Glutamatergic neuron (in vitro differentiated cells): ENCODE data around the gene VWA7. TPM values are rescaled to one million over a fixed set of nuclear protein-coding genes. Genes with fewer than 3 reads are reported as not detected.

Experiments used
- DNase-seq: peaks from one replicate; pipeline ENCODE4 v3.0.0; 2022
- H3K27ac Mint-ChIP-seq: one replicate; pipeline ENCODE4 v1.8.0; 2020; ENCODE audit warnings: mild to moderate bottlenecking, mixed read lengths, inconsistent platforms; ENCODE audit not compliant: unreplicated experiment
- H3K27me3 Mint-ChIP-seq: one replicate; pipeline ENCODE4 v1.8.0; 2020; ENCODE audit warnings: mild to moderate bottlenecking, moderate library complexity, mixed read lengths, inconsistent platforms; ENCODE audit not compliant: unreplicated experiment
- H3K36me3 Mint-ChIP-seq: one replicate; pipeline ENCODE4 v1.8.0; 2020; ENCODE audit warnings: mild to moderate bottlenecking, mixed read lengths, inconsistent platforms; ENCODE audit not compliant: unreplicated experiment
- H3K4me1 Mint-ChIP-seq: one replicate; pipeline ENCODE4 v1.8.0; 2020; ENCODE audit warnings: mild to moderate bottlenecking, low read depth, mixed read lengths, inconsistent platforms; ENCODE audit not compliant: unreplicated experiment
- H3K4me3 Mint-ChIP-seq: one replicate; pipeline ENCODE4 v1.8.0; 2020; ENCODE audit warnings: mild to moderate bottlenecking, mixed read lengths, inconsistent platforms; ENCODE audit not compliant: unreplicated experiment
- H3K9me3 Mint-ChIP-seq: one replicate; pipeline ENCODE4 v1.8.0; 2020; ENCODE audit warnings: mild to moderate bottlenecking, moderate library complexity, mixed read lengths, inconsistent platforms; ENCODE audit not compliant: unreplicated experiment
- CTCF ChIP-seq: fragments of 200-600 bp; sonication (generic); IDR thresholded peaks from one replicate; pipeline ENCODE4 v1.5.0; 2021; ENCODE audit not compliant: partially characterized antibody, unreplicated experiment
- total RNA-seq: library from RNA; stranded (reverse); fragmentation: NEBNext Ultra II Directional; extraction: Animal tissue kit (Norgen Biotek cat#: 25700); gene quantifications from one replicate; pipeline ENCODE4 v1.2.1, GENCODE V29; 2021; ENCODE audit not compliant: unreplicated experiment

The VWA7 gene
- total RNA-seq, 1 donor from 2014 or later: 3.2 TPM

GRCh38 chr6:31736021-31736767, 40.9 kb downstream of the VWA7 start, which contains the start of gene CLIC1:
Gene CLIC1 (minus strand): TSS chr6:31736530. CDS start chr6:31736300, 230 bp downstream.
- H3K9me3 Mint-ChIP-seq: peaks cover 21% of the 10 kb centered on the region
- peak within 1 kb of the TSS; percentile 95 for H3K27ac Mint-ChIP-seq
- peak within 1 kb of the TSS; percentile 98 for H3K4me3 Mint-ChIP-seq
- peaks cover 15% of the 10 kb centered on the region for H3K27me3 Mint-ChIP-seq
- peak; percentile 84 for DNase-seq
- no peaks in the 10 kb centered on the region for H3K36me3 Mint-ChIP-seq
- TF ChIP-seq CTCF: no peak
- peaks cover 15% of the 10 kb centered on the region for H3K4me1 Mint-ChIP-seq

GRCh38 chr6:31734821-31735406, 42.2 kb downstream of the VWA7 start:
- H3K36me3 Mint-ChIP-seq: no peaks in the 10 kb centered on the region
- peaks cover 16% of the 10 kb centered on the region for H3K27me3 Mint-ChIP-seq
- no peak for TF ChIP-seq CTCF
- peaks cover 20% of the 10 kb centered on the region for H3K9me3 Mint-ChIP-seq
- H3K4me3 Mint-ChIP-seq: peak overlapping the region; percentile 98
- H3K4me1 Mint-ChIP-seq: peaks cover 21% of the 10 kb centered on the region
- DNase-seq: peak; percentile 72
- peak overlapping the region; percentile 95 for H3K27ac Mint-ChIP-seq

GRCh38 chr6:31734247-31734820, 42.8 kb downstream of the VWA7 start:
- H3K4me1 Mint-ChIP-seq: peaks cover 20% of the 10 kb centered on the region
- H3K36me3 Mint-ChIP-seq: no peaks in the 10 kb centered on the region

GRCh38 chr6:31733734-31734133, 43.4 kb downstream of the VWA7 start:
- Mint-ChIP-seq H3K27ac (peak overlapping the region; percentile 57), H3K9me3 (peaks cover 22% of the 10 kb centered on the region), H3K4me3 (peak overlapping the region; percentile 98), H3K36me3 (no peaks in the 10 kb centered on the region), H3K27me3 (peaks cover 18% of the 10 kb centered on the region), H3K4me1 (peaks cover 19% of the 10 kb centered on the region)
- DNase-seq: no peak
- no peak for TF ChIP-seq CTCF

More at GRCh38 chr6:31734247-31734820, 42.8 kb downstream of the VWA7 start:
- Mint-ChIP-seq H3K4me3 (peak overlapping the region; percentile 98), H3K9me3 (peaks cover 20% of the 10 kb centered on the region), H3K27ac (peak overlapping the region; percentile 95), H3K27me3 (peaks cover 16% of the 10 kb centered on the region)
- TF ChIP-seq CTCF: no peak
- no peak for DNase-seq
